Measurements from ENCODE around the gene LAYN.

The LAYN gene

GRCh38 chr11:111531687-111532364 lies 8.7 kb upstream of the LAYN start:
- Histone ChIP-seq H3K4me3 (ENCODE audit: low read depth, low read length) (no peak overlapping the region), H3K27me3 (replicated peaks) (no peaks in the 10 kb centered on the region), H3K27ac (peak overlapping the region; percentile 71), H3K36me3 (replicated peaks) (no peaks in the 10 kb centered on the region)
- in situ Hi-C loops (cut with HindIII; ENCODE audit: low pct_ligation_motif_present, low sequenced_read_pairs), result no loop called here
- peak; percentile 92 for DNase-seq
- TF ChIP-seq CTCF (IDR thresholded peaks at IDR 0.05; ENCODE audit: low read depth, low read length, missing control alignments), result no peak

GRCh38 chr11:111532365-111532709 lies 8.2 kb upstream of the LAYN start:
- no peak overlapping the region for H3K27ac ChIP-seq
- no peak for DNase-seq
- no peak for TF ChIP-seq CTCF (IDR thresholded peaks at IDR 0.05; ENCODE audit: low read depth, low read length, missing control alignments)
- no peaks in the 10 kb centered on the region for H3K36me3 ChIP-seq (replicated peaks)
- in situ Hi-C loops (cut with HindIII; ENCODE audit: low pct_ligation_motif_present, low sequenced_read_pairs), result no loop called here
- no peaks in the 10 kb centered on the region for H3K27me3 ChIP-seq (replicated peaks)
- H3K4me3 ChIP-seq (ENCODE audit: low read depth, low read length), result no peak overlapping the region

GRCh38 chr11:111535281-111535680 lies 5.2 kb upstream of the LAYN start:
- H3K27ac ChIP-seq, result no peak overlapping the region
- no peak overlapping the region for H3K4me3 ChIP-seq (ENCODE audit: low read depth, low read length)
- DNase-seq, result no peak
- no peaks in the 10 kb centered on the region for H3K27me3 ChIP-seq (replicated peaks)
- in situ Hi-C loops (cut with HindIII; ENCODE audit: low pct_ligation_motif_present, low sequenced_read_pairs), result no loop called here
- no peak for TF ChIP-seq CTCF (IDR thresholded peaks at IDR 0.05; ENCODE audit: low read depth, low read length, missing control alignments)
- H3K36me3 ChIP-seq (replicated peaks), result no peaks in the 10 kb centered on the region

GRCh38 chr11:111537336-111537860 lies 3.1 kb upstream of the LAYN start:
- in situ Hi-C loops (cut with HindIII; ENCODE audit: low pct_ligation_motif_present, low sequenced_read_pairs), result no loop called here
- no peaks in the 10 kb centered on the region for H3K36me3 ChIP-seq (replicated peaks)
- no peak for DNase-seq
- H3K27ac ChIP-seq, result no peak overlapping the region
- no peak overlapping the region for H3K4me3 ChIP-seq (ENCODE audit: low read depth, low read length)
- no peaks in the 10 kb centered on the region for H3K27me3 ChIP-seq (replicated peaks)
- no peak for TF ChIP-seq CTCF (IDR thresholded peaks at IDR 0.05; ENCODE audit: low read depth, low read length, missing control alignments)

GRCh38 chr11:111538407-111539114 lies 2.0 kb upstream of the LAYN start:
- DNase-seq, result no peak
- Histone ChIP-seq H3K4me3 (ENCODE audit: low read depth, low read length) (no peak overlapping the region), H3K36me3 (replicated peaks) (no peaks in the 10 kb centered on the region), H3K27ac (no peak overlapping the region), H3K27me3 (replicated peaks) (no peaks in the 10 kb centered on the region)
- in situ Hi-C loops (cut with HindIII; ENCODE audit: low pct_ligation_motif_present, low sequenced_read_pairs), result no loop called here
- no peak for TF ChIP-seq CTCF (IDR thresholded peaks at IDR 0.05; ENCODE audit: low read depth, low read length, missing control alignments)

Data from brain microvascular endothelial cell (primary cell).